Right cardiac atrium (tissue), 5 donors: ENCODE data around the gene CLN5. TPM values are rescaled to one million over a fixed set of nuclear protein-coding genes. Genes with fewer than 3 reads are reported as not detected.

Experiments used
- ATAC-seq, 2 donors: fragments of 200-7000 bp; cut with Tn5 transposase; one replicate each; pipeline versions ENCODE4 v1.8.0 to v1.9.1; 2020; ENCODE audit warnings: moderate library complexity in 2 of 2, mild to moderate bottlenecking in 1 of 2
- DNase-seq, 3 donors: peaks; one replicate each; pipeline ENCODE4 v3.0.0-alpha.2; 2020
- H3K27ac ChIP-seq: one replicate; pipeline ENCODE4 v1.5.1; 2013; ENCODE audit warnings: mild to moderate bottlenecking, low read length, control low read depth, moderate library complexity
- H3K27me3 ChIP-seq: one replicate; pipeline ENCODE4 v1.6.1; 2013; ENCODE audit not compliant: control insufficient read depth, insufficient read depth
- H3K4me1 ChIP-seq: one replicate; pipeline ENCODE4 v1.6.1; 2013; ENCODE audit warnings: low read length; ENCODE audit not compliant: control insufficient read depth, insufficient read depth
- H3K4me3 ChIP-seq: one replicate; pipeline ENCODE4 v1.5.1; 2013; ENCODE audit warnings: low read length, control low read depth
- H3K9me3 ChIP-seq: one replicate; pipeline ENCODE4 v1.6.1; 2013; ENCODE audit warnings: low read length; ENCODE audit not compliant: control insufficient read depth
- WGBS: extraction: QIAGEN DNeasy Blood & Tissue Kit; methylation state at CpG from one replicate; pipeline ENCODE4 v1.1.7; 2013; 5-methylcytosine and 5-hydroxymethylcytosine counted together
- intact Hi-C, 4 donors: fragments of 100-400 bp; cut with DNase I; formaldehyde crosslinking; loops; one replicate each; pipeline versions ENCODE4 v1.11.0 to v1.14.0; 2022 to 2023
- polyA plus RNA-seq: library from polyadenylated mRNA; stranded (reverse); fragments of 200-250 nt; gene quantifications from one replicate; pipeline ENCODE4 v1.2.3, GENCODE V29; 2013
- total RNA-seq, 4 donors: library from RNA; stranded (reverse); fragmentation: NEBNext Ultra II Directional; extraction: Animal tissue kit (Norgen Biotek cat#: 25700); gene quantifications; one replicate each; pipeline ENCODE4 v1.2.1, GENCODE V29; 2021
- donor health status: healthy with polysubstance abuse.
- donor health status: DM: no; HTN: yes; CAD: no.
- donor health status: DM: no; HTN: no; CAD: no.
- donor health status: DM: no; HTN: yes; CAD: no; lungs with severe emphysema.
- donor health status: DM: yes; HTN: yes; CAD: no.

The CLN5 gene
- total and polyA plus RNA-seq, 5 donors = 16.8 to 21.3 (median 21.1) TPM

DNA sequence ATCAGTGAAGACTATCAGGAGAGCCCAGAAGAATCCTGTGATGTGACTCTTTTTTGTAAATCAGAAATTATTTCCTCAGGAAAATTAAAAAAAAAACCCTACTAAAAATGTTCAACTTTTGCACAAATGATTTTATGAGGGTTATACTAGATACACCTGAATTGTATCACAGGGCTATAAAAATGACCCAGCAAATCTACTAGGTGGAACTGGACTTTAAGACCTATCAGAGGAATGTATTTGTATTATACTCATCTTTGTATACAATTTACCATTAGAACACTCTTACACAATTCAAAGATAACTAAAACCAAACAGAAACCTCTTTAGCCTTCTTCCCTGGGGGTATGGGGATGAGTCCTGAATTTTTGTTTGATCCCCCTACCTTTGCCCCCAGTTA lies 27.9 kb downstream of the CLN5 start:
- ATAC-seq (no peak), DNase-seq (no peak)
- Histone ChIP-seq H3K27me3 (no peaks in the 10 kb centered on the region), H3K27ac (no peak overlapping the region), H3K4me1 (peaks cover 10% of the 10 kb centered on the region), H3K9me3 (no peaks in the 10 kb centered on the region), H3K4me3 (no peak overlapping the region)
- intact Hi-C loops = no loop called here

- no peak overlapping the region for H3K27ac ChIP-seq
- intact Hi-C loops = no loop called here
- no peaks in the 10 kb centered on the region for H3K9me3 ChIP-seq
- no peak for ATAC-seq
- no peak overlapping the region for H3K4me3 ChIP-seq
- 54% methylated on average over 3 of the region's 3 CpGs for WGBS
- H3K4me1 ChIP-seq = peaks cover 8% of the 10 kb centered on the region
- no peaks in the 10 kb centered on the region for H3K27me3 ChIP-seq
- no peak for DNase-seq
Observed at GRCh38 chr13:77022341-77022740, 30.5 kb downstream of the CLN5 start.

GRCh38 chr13:77026255-77026860 lies 34.5 kb downstream of the CLN5 start:
- H3K9me3 ChIP-seq = no peaks in the 10 kb centered on the region
- peak overlapping the region; percentile 99 for H3K4me3 ChIP-seq
- peaks cover 10% of the 10 kb centered on the region for H3K4me1 ChIP-seq
- WGBS = under 1% methylated on average over 58 of the region's 62 CpGs
- H3K27ac ChIP-seq = peak overlapping the region; percentile 100
- H3K27me3 ChIP-seq = no peaks in the 10 kb centered on the region
- intact Hi-C loops = no loop called here
- peak; percentile 90 to 95 (median 93) for DNase-seq
- peak; percentile 81 to 86 for ATAC-seq

- Histone ChIP-seq H3K4me3 (peak within 1 kb of the TSS; percentile 99), H3K27me3 (no peaks in the 10 kb centered on the region), H3K4me1 (peaks cover 10% of the 10 kb centered on the region), H3K27ac (peak within 1 kb of the TSS; percentile 100), H3K9me3 (no peaks in the 10 kb centered on the region)
- intact Hi-C loops = no loop called here
- under 1% methylated on average over 74 of the region's 74 CpGs for WGBS
- peak; percentile 88 to 95 (median 94) for DNase-seq
- ATAC-seq = peak; percentile 91 to 93
Observed at GRCh38 chr13:77026861-77027621, 35.2 kb downstream of the CLN5 start, which contains the start of gene FBXL3. TSS of gene FBXL3 (minus strand) at chr13:77027159. CDS start at chr13:77021860, 5,299 bp downstream.

DNA sequence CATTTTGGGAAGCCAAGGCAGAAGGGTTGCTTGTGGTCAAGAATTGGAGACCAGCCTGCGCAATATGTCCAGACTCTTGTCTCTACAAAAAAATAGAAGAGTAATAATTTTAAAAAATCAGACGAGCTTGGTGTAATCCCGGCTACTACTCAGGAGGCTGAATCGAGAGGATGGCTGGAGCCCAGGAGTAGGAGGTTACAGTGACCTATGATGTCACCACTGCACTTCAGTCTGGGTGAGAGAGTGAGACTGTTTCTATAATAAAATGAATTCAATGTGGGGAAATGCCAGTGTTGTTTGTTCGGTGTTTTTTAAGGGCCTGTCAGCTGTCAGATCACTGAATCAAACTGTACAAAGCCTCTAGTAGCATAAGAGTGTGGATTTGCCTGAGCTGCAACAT lies 36.3 kb downstream of the CLN5 start:
- intact Hi-C loops = no loop called here
- Histone ChIP-seq H3K4me1 (peaks cover 7% of the 10 kb centered on the region), H3K9me3 (no peaks in the 10 kb centered on the region), H3K27ac (peak overlapping the region; percentile 91), H3K4me3 (peak overlapping the region; percentile 99), H3K27me3 (no peaks in the 10 kb centered on the region)
- DNase-seq (peak in 2 of 3 donors; percentile 39 to 47), ATAC-seq (peak in 1 of 2 donors; percentile 54)
- WGBS = 35% methylated on average over 5 of the region's 5 CpGs

GRCh38 chr13:77029436-77029835 lies 37.6 kb downstream of the CLN5 start:
- H3K4me3 ChIP-seq = no peak overlapping the region
- H3K27ac ChIP-seq = no peak overlapping the region
- no peak for DNase-seq
- WGBS = 99% methylated on average over 1 of the region's 1 CpG
- intact Hi-C loops = no loop called here
- no peaks in the 10 kb centered on the region for H3K27me3 ChIP-seq
- H3K4me1 ChIP-seq = peaks cover 2% of the 10 kb centered on the region
- ATAC-seq = no peak
- H3K9me3 ChIP-seq = no peaks in the 10 kb centered on the region

DNA sequence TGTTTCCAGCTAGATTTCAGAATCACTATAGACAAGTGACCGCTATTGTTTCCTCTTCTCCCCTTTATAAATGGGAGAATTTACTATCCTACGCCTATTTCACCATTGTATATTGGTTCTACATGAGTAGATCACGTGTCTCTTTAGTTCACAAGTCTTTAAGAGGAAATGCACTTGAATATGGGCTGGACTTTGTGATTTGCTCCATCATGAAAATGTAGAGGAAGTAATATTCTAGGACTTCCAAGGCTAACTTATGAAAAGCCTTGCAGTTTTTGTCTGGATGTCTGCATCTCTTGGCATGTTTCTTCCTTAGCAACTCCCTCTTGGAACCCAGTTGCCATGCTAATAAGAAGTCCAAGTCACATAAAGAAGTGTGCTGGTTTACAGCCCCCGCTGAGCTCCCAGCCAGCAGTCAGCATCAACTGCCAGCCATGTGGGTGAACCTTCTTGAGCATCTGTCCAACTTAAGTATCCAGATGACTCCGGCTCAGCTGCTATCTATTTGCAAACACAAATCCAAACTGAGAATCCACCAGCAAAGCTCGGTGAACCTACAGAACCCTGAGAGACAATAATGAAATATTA lies 39.9 kb downstream of the CLN5 start:
- H3K27ac ChIP-seq = no peak overlapping the region
- H3K9me3 ChIP-seq = no peaks in the 10 kb centered on the region
- intact Hi-C loops = no loop called here
- ATAC-seq (no peak), DNase-seq (no peak)
- WGBS = 91% methylated on average over 6 of the region's 6 CpGs
- no peak overlapping the region for H3K4me3 ChIP-seq
- no peaks in the 10 kb centered on the region for H3K27me3 ChIP-seq
- peaks cover 2% of the 10 kb centered on the region for H3K4me1 ChIP-seq

DNA sequence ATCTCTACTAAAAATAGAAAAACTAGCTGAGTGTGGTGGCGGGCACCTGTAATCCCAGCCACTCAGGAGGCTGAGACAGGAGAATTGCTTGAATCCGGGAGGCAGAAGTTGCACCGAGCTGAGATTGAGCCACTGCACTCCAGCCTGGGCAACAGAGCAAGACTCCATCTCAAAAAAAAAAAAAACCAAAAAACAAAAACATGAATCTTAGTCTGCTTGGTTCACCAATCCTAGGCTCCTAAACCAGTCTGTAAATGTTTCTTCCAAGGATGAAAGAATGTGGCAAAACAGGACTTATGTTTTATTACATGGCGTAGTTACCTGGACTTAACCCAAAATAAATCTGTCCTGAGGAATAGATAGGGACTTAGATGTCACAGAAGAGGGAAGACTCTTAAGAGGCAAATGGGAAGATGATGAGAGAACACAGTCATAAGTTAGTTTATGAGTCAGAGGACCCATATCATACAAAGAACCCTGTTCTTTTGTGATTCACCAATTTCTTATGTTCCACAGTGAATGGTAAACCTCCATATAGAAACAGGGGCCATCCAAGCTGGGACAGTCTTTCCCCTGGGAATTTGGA lies 41.9 kb downstream of the CLN5 start:
- no peak overlapping the region for H3K4me3 ChIP-seq
- intact Hi-C loops = no loop called here
- H3K27me3 ChIP-seq = no peaks in the 10 kb centered on the region
- H3K9me3 ChIP-seq = no peaks in the 10 kb centered on the region
- no peaks in the 10 kb centered on the region for H3K4me1 ChIP-seq
- no peak overlapping the region for H3K27ac ChIP-seq
- ATAC-seq = no peak
- WGBS = 96% methylated on average over 4 of the region's 4 CpGs
- DNase-seq = no peak

GRCh38 chr13:77034881-77035280 lies 43.0 kb downstream of the CLN5 start:
- intact Hi-C loops = no loop called here
- no peaks in the 10 kb centered on the region for H3K27me3 ChIP-seq
- H3K27ac ChIP-seq = no peak overlapping the region
- H3K9me3 ChIP-seq = no peaks in the 10 kb centered on the region
- whole genome bisulfite sequencing = 95% methylated on average over 5 of the region's 5 CpGs
- DNase-seq (no peak), ATAC-seq (no peak)
- no peaks in the 10 kb centered on the region for H3K4me1 ChIP-seq
- no peak overlapping the region for H3K4me3 ChIP-seq

- H3K9me3 ChIP-seq = no peaks in the 10 kb centered on the region
- 26% methylated on average over 1 of the region's 1 CpG for WGBS
- peak overlapping the region; percentile 67 for H3K27ac ChIP-seq
- DNase-seq (no peak), ATAC-seq (no peak)
- intact Hi-C loops = no loop called here
- no peak overlapping the region for H3K4me3 ChIP-seq
- H3K27me3 ChIP-seq = no peaks in the 10 kb centered on the region
- no peaks in the 10 kb centered on the region for H3K4me1 ChIP-seq
Observed at GRCh38 chr13:77036279-77036678, 44.4 kb downstream of the CLN5 start.

- no peak for ATAC-seq
- intact Hi-C loops = no loop called here
- 50% methylated on average over 5 of the region's 5 CpGs for WGBS
Observed at GRCh38 chr13:77038907-77039480, 47.1 kb downstream of the CLN5 start.

More at GRCh38 chr13:77038907-77039480, 47.1 kb downstream of the CLN5 start:
- Histone ChIP-seq H3K27me3 (no peaks in the 10 kb centered on the region), H3K27ac (no peak overlapping the region), H3K4me1 (no peaks in the 10 kb centered on the region), H3K9me3 (no peaks in the 10 kb centered on the region), H3K4me3 (no peak overlapping the region)
- DNase-seq = no peak
